ENCODE results near the gene GALNT16. TPM values are rescaled to one million over a fixed set of nuclear protein-coding genes. Genes with fewer than 3 reads are reported as not detected.

Gene GALNT16
- total and polyA plus RNA-seq, 2 donors (not counting 1 experiment from before 2014, with no cell fraction given) = 0.09 to 3.4 TPM

- no peaks in the 10 kb centered on the region for H4K20me1 ChIP-seq (ENCODE audit: control insufficient read depth, insufficient read depth, low read length, poor library complexity, severe bottlenecking)
- TF ChIP-seq EZH2 (IDR thresholded peaks at IDR 0.05; ENCODE audit: borderline replicate concordance, insufficient read depth, low read depth, low read length, poor library complexity, severe bottlenecking) (no peak), CTCF (IDR thresholded peaks at IDR 0.05) (no peak)
- H3K4me1 ChIP-seq (ENCODE audit: control insufficient read depth in 2 of 2, insufficient read depth in 2 of 2, low read length in 2 of 2) = no peaks in the 10 kb centered on the region
- no peaks in the 10 kb centered on the region for H3K36me3 ChIP-seq (replicated peaks in 1 of 2; ENCODE audit: control extremely low read depth in 1 of 2, control insufficient read depth in 1 of 2, extremely low read depth in 1 of 2, insufficient read depth in 2 of 2, low read length in 1 of 2)
- H3K9ac ChIP-seq (ENCODE audit: low read length) = no peak overlapping the region
- Mint-ChIP-seq H3K9me3 (ENCODE audit: insufficient read depth) (no peaks in the 10 kb centered on the region), H3K4me1 (peaks cover 2% of the 10 kb centered on the region), H3K27me3 (peaks cover 13% of the 10 kb centered on the region), H3K4me3 (no peak overlapping the region), H3K27ac (no peak overlapping the region)
- H3K4me2 ChIP-seq (replicated peaks; ENCODE audit: low read depth, low read length, poor library complexity, severe bottlenecking) = no peak overlapping the region
- no peaks in the 10 kb centered on the region for H3K9me3 ChIP-seq (ENCODE audit: control extremely low read depth in 1 of 3, control insufficient read depth in 2 of 3, insufficient read depth in 1 of 3, low read length in 2 of 3)
- no peak overlapping the region for H3K4me3 ChIP-seq (ENCODE audit: control extremely low read depth in 1 of 5, extremely low read depth in 1 of 5, insufficient read depth in 1 of 5, low read depth in 2 of 5, low read length in 4 of 5)
- CTCF ChIA-PET = no interaction called here
- H3K27me3 ChIP-seq (replicated peaks in 1 of 4; ENCODE audit: control extremely low read depth in 1 of 4, control insufficient read depth in 3 of 4, insufficient read depth in 4 of 4, low read length in 3 of 4) = peaks cover 0 to 2% (median 0%) of the 10 kb centered on the region in 4 experiments
- ATAC-seq (ENCODE audit: low read depth) (no peak), DNase-seq (no peak)
- no peak overlapping the region for H3K27ac ChIP-seq (ENCODE audit: low read length in 2 of 2)
- no peaks in the 10 kb centered on the region for H3K79me2 ChIP-seq (ENCODE audit: control insufficient read depth, insufficient read depth, low read length)
- H2AFZ ChIP-seq (ENCODE audit: insufficient read depth, low read depth, low read length, poor library complexity, severe bottlenecking) = no peak overlapping the region
- WGBS (ENCODE audit: insufficient coverage) = 59% methylated on average over 2 of the region's 4 CpGs
- intact Hi-C loops (cut with micrococcal nuclease) = no loop called here
- POLR2A ChIA-PET = no interaction called here
Measured at GRCh38 chr14:69333791-69334337, 73.9 kb downstream of the GALNT16 start.

GRCh38 chr14:69334576-69334975 lies 74.6 kb downstream of the GALNT16 start:
- ChIA-PET POLR2A (no interaction called here), CTCF (no interaction called here)
- H3K27ac ChIP-seq (ENCODE audit: low read length in 2 of 2) = no peak overlapping the region
- H3K4me2 ChIP-seq (replicated peaks; ENCODE audit: low read depth, low read length, poor library complexity, severe bottlenecking) = no peak overlapping the region
- H2AFZ ChIP-seq (ENCODE audit: insufficient read depth, low read depth, low read length, poor library complexity, severe bottlenecking) = no peak overlapping the region
- TF ChIP-seq EZH2 (IDR thresholded peaks at IDR 0.05; ENCODE audit: borderline replicate concordance, insufficient read depth, low read depth, low read length, poor library complexity, severe bottlenecking) (no peak), CTCF (IDR thresholded peaks at IDR 0.05) (no peak)
- peaks cover 2% of the 10 kb centered on the region for H3K4me1 Mint-ChIP-seq
- H3K36me3 ChIP-seq (replicated peaks in 1 of 2; ENCODE audit: control extremely low read depth in 1 of 2, control insufficient read depth in 1 of 2, extremely low read depth in 1 of 2, insufficient read depth in 2 of 2, low read length in 1 of 2) = no peaks in the 10 kb centered on the region
- H3K9ac ChIP-seq (ENCODE audit: low read length) = no peak overlapping the region
- H3K9me3 Mint-ChIP-seq (ENCODE audit: insufficient read depth) = no peaks in the 10 kb centered on the region
- 87% methylated on average over 6 of the region's 6 CpGs for WGBS (ENCODE audit: insufficient coverage)
- intact Hi-C loops (cut with micrococcal nuclease) = no loop called here
- H3K27ac Mint-ChIP-seq = no peak overlapping the region
- peaks cover 17% of the 10 kb centered on the region for H3K27me3 Mint-ChIP-seq
- H3K4me1 ChIP-seq (ENCODE audit: control insufficient read depth in 2 of 2, insufficient read depth in 2 of 2, low read length in 2 of 2) = no peaks in the 10 kb centered on the region
- no peak for ATAC-seq (ENCODE audit: low read depth)
- peaks cover 0 to 2% (median 0%) of the 10 kb centered on the region in 4 experiments for H3K27me3 ChIP-seq (replicated peaks in 1 of 4; ENCODE audit: control extremely low read depth in 1 of 4, control insufficient read depth in 3 of 4, insufficient read depth in 4 of 4, low read length in 3 of 4)
- H3K9me3 ChIP-seq (ENCODE audit: control extremely low read depth in 1 of 3, control insufficient read depth in 2 of 3, insufficient read depth in 1 of 3, low read length in 2 of 3) = no peaks in the 10 kb centered on the region
- H4K20me1 ChIP-seq (ENCODE audit: control insufficient read depth, insufficient read depth, low read length, poor library complexity, severe bottlenecking) = no peaks in the 10 kb centered on the region
- H3K4me3 ChIP-seq (ENCODE audit: control extremely low read depth in 1 of 5, extremely low read depth in 1 of 5, insufficient read depth in 1 of 5, low read depth in 2 of 5, low read length in 4 of 5) = no peak overlapping the region
- DNase-seq = no peak
- no peak overlapping the region for H3K4me3 Mint-ChIP-seq
- no peaks in the 10 kb centered on the region for H3K79me2 ChIP-seq (ENCODE audit: control insufficient read depth, insufficient read depth, low read length)
